Activated T-helper 1 cell treated with anti-CD3 and anti-CD28 coated beads, Interleukin-2, amount 50 U/mL, for 16 hours (primary cell): ENCODE data around the gene RANBP10.
"Not testable (repeated sequence)": the region's sequence is repeated elsewhere in the genome, so short reads cannot be mapped to it uniquely, and the experiment has no call there.

Experiments
- DNase-seq, 2 donors: peaks; one replicate each; pipeline ENCODE4 v3.0.0-alpha.2; 2020; ENCODE audit warnings: low read depth in 1 of 2, low spot score in 1 of 2

Gene RANBP10

GRCh38 chr16:67780847-67781564 lies 25.4 kb downstream of the RANBP10 start:
- DNase-seq = no peak

GRCh38 chr16:67779256-67780014 lies 26.9 kb downstream of the RANBP10 start:
- DNase-seq = no peak

GRCh38 chr16:67775273-67775672 lies 31.1 kb downstream of the RANBP10 start:
- no peak for DNase-seq

GRCh38 chr16:67774457-67774853 lies 31.9 kb downstream of the RANBP10 start:
- DNase-seq = no peak

- no peak for DNase-seq
Measured at GRCh38 chr16:67773569-67774456, 32.5 kb downstream of the RANBP10 start.

- no peak for DNase-seq
Measured at GRCh38 chr16:67773099-67773498, 33.3 kb downstream of the RANBP10 start.

- DNase-seq = no peak
Measured at GRCh38 chr16:67770346-67770991, 35.9 kb downstream of the RANBP10 start.

GRCh38 chr16:67767953-67768352 lies 38.4 kb downstream of the RANBP10 start:
- DNase-seq = no peak

GRCh38 chr16:67766291-67766690 lies 40.1 kb downstream of the RANBP10 start:
- DNase-seq = no peak

- DNase-seq = no peak
Measured at GRCh38 chr16:67764158-67764667, 42.1 kb downstream of the RANBP10 start.

GRCh38 chr16:67763066-67763465 lies 43.3 kb downstream of the RANBP10 start:
- DNase-seq = no peak

GRCh38 chr16:67762385-67762784 lies 44.0 kb downstream of the RANBP10 start:
- DNase-seq = no peak

GRCh38 chr16:67761924-67762323 lies 44.4 kb downstream of the RANBP10 start:
- DNase-seq = no peak

GRCh38 chr16:67760956-67761230 lies 45.5 kb downstream of the RANBP10 start:
- DNase-seq = no peak

- no peak for DNase-seq
Measured at GRCh38 chr16:67760206-67760955, 46.0 kb downstream of the RANBP10 start.

- DNase-seq = no peak
Measured at GRCh38 chr16:67758966-67759365, 47.4 kb downstream of the RANBP10 start.

- DNase-seq = no peak
Measured at GRCh38 chr16:67758006-67758405, 48.4 kb downstream of the RANBP10 start.

GRCh38 chr16:67752641-67753040 lies 53.7 kb downstream of the RANBP10 start:
- no peak for DNase-seq

GRCh38 chr16:67751331-67751730 lies 55.0 kb downstream of the RANBP10 start:
- not testable (repeated sequence) for DNase-seq

- no peak for DNase-seq
Measured at GRCh38 chr16:67750466-67750865, 55.9 kb downstream of the RANBP10 start.
